Measurements from ENCODE around the gene COL11A2. TPM values are rescaled to one million over a fixed set of nuclear protein-coding genes. Genes with fewer than 3 reads are reported as not detected.
A peak's percentile ranks its signal among the peaks of the same experiment; 100 is the strongest.

The COL11A2 gene
- total RNA-seq, 1 experiment from 2014 or later = 3.7 TPM

- DNase-seq (ENCODE audit: low spot score) = peak; percentile 86
- Mint-ChIP-seq H3K4me1 (peaks cover 22% of the 10 kb centered on the region), H3K36me3 (no peaks in the 10 kb centered on the region), H3K27me3 (ENCODE audit: low read depth) (peaks cover 25% of the 10 kb centered on the region), H3K27ac (no peak overlapping the region), H3K9me3 (no peaks in the 10 kb centered on the region), H3K4me3 (peak overlapping the region; percentile 86)
- ChIA-PET CTCF (interaction anchor here (0.6 to 7.1 kb wide), 46 partner anchors 8 to 368 kb away, joined by 3 to 55 read pairs (median 4); partner anchors contain the start of genes B3GALT4, HSD17B8, PSMB9 and TAP1), POLR2A (interaction anchor here (1.7 kb wide), 1 partner anchor 138 kb away, joined by 3 read pairs; no protein-coding TSS in a partner anchor)
- TF ChIP-seq HMGXB4 (CRISPR knock-in tag; IDR thresholded peaks at IDR 0.05) = peak; percentile 93
- peak; percentile 36; the same call in 1 of the 2 replicates for TF ChIP-seq ETV6 (CRISPR knock-in tag; IDR thresholded peaks at IDR 0.05)
- TF ChIP-seq CTCF (IDR thresholded peaks at IDR 0.05) = peak; percentile 86
- TF ChIP-seq JUN (CRISPR knock-in tag; IDR thresholded peaks at IDR 0.05) = no peak
- TF ChIP-seq SP1 (CRISPR knock-in tag; conservative IDR thresholded peaks at IDR 0.05) = 0 out of 2 replicates have a peak, but pooled peaks have one; percentile 46
- 0 out of 2 replicates have a peak, but pooled peaks have one; percentile 22 for TF ChIP-seq FOXK1 (CRISPR knock-in tag; IDR thresholded peaks at IDR 0.05)
- ATAC-seq = peak; percentile 83
Observed at GRCh38 chr6:33161354-33162331, 30.6 kb downstream of the COL11A2 start.

DNA sequence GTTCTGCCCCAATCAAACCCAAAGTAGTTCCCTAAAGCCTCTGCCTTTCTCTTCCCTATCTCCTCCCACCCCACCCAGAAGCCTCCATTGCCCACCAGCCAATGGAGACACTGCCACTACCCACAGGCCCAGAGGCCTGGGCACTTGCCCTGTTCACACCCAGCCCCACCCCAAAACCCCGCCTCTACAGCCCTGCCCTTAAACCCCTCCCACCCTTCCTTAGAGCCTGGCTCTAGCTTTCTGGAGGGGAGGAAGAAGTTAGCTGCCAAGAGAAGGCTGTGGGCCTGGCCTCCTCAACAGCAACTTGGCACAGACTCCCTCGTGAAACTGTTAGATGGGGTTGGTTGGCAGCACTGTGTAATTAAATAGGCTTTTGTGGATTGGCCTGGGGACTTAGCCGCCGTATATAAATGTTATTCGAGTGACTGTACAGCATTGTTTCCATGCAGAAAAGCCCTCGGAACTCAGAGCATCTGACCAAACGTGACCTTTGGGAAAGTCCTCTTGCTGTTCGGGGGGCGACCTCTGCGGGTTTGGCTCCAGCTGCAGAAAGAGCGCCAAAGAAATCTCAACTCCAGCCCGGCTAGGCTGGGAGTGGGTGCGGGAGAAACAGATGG lies 31.4 kb downstream of the COL11A2 start:
- Mint-ChIP-seq H3K36me3 (no peaks in the 10 kb centered on the region), H3K4me3 (peak overlapping the region; percentile 86), H3K27ac (no peak overlapping the region), H3K27me3 (ENCODE audit: low read depth) (peaks cover 25% of the 10 kb centered on the region), H3K4me1 (peaks cover 22% of the 10 kb centered on the region), H3K9me3 (no peaks in the 10 kb centered on the region)
- ATAC-seq (peak; percentile 72), DNase-seq (ENCODE audit: low spot score) (peak; percentile 40)
- CTCF ChIA-PET = interaction anchor here (0.6 to 7.1 kb wide), 31 partner anchors 7 to 293 kb away, joined by 3 to 55 read pairs (median 5); partner anchors contain the start of gene B3GALT4
- POLR2A ChIA-PET = no interaction called here
- no peak for TF ChIP-seq NFE2L1 (CRISPR knock-in tag; IDR thresholded peaks at IDR 0.05)
- no peak for TF ChIP-seq SOX15 (CRISPR knock-in tag; IDR thresholded peaks at IDR 0.05)
- TF ChIP-seq, protein P1, sequence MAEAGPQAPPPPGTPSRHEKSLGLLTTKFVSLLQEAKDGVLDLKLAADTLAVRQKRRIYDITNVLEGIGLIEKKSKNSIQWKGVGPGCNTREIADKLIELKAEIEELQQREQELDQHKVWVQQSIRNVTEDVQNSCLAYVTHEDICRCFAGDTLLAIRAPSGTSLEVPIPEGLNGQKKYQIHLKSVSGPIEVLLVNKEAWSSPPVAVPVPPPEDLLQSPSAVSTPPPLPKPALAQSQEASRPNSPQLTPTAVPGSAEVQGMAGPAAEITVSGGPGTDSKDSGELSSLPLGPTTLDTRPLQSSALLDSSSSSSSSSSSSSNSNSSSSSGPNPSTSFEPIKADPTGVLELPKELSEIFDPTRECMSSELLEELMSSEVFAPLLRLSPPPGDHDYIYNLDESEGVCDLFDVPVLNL (CRISPR knock-in tag; IDR thresholded peaks at IDR 0.05; ENCODE audit: borderline replicate concordance, low read depth) = no peak
- TF ChIP-seq E2F1 (CRISPR knock-in tag; IDR thresholded peaks at IDR 0.05) = no peak
- no peak for TF ChIP-seq ELF4 (CRISPR knock-in tag; IDR thresholded peaks at IDR 0.05; ENCODE audit: low read depth)
- TF ChIP-seq CREM (CRISPR knock-in tag; IDR thresholded peaks at IDR 0.05) = no peak
- TF ChIP-seq ZNF219 (CRISPR knock-in tag; IDR thresholded peaks at IDR 0.05; ENCODE audit: borderline replicate concordance) = no peak
- no peak for TF ChIP-seq JUN (CRISPR knock-in tag; IDR thresholded peaks at IDR 0.05)
- TF ChIP-seq MXD4 (CRISPR knock-in tag; IDR thresholded peaks at IDR 0.05; ENCODE audit: borderline replicate concordance) = no peak
- TF ChIP-seq ZBTB21 (CRISPR knock-in tag; IDR thresholded peaks at IDR 0.05; ENCODE audit: borderline replicate concordance) = no peak
- no peak for TF ChIP-seq ETV6 (CRISPR knock-in tag; IDR thresholded peaks at IDR 0.05)
- TF ChIP-seq, protein P2, sequence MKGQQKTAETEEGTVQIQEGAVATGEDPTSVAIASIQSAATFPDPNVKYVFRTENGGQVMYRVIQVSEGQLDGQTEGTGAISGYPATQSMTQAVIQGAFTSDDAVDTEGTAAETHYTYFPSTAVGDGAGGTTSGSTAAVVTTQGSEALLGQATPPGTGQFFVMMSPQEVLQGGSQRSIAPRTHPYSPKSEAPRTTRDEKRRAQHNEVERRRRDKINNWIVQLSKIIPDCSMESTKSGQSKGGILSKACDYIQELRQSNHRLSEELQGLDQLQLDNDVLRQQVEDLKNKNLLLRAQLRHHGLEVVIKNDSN (CRISPR knock-in tag; IDR thresholded peaks at IDR 0.05) = no peak
- no peak for TF ChIP-seq GTF2I (CRISPR knock-in tag; conservative IDR thresholded peaks at IDR 0.05)
- no peak for TF ChIP-seq GABPB1 (CRISPR knock-in tag; IDR thresholded peaks at IDR 0.05)
- TF ChIP-seq RORB (CRISPR knock-in tag; IDR thresholded peaks at IDR 0.05) = no peak
- TF ChIP-seq, protein P3, sequence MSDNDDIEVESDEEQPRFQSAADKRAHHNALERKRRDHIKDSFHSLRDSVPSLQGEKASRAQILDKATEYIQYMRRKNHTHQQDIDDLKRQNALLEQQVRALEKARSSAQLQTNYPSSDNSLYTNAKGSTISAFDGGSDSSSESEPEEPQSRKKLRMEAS (CRISPR knock-in tag; IDR thresholded peaks at IDR 0.05) = no peak
- TF ChIP-seq ATF2 (CRISPR knock-in tag; IDR thresholded peaks at IDR 0.05; ENCODE audit: borderline replicate concordance, low read depth) = no peak
- no peak for TF ChIP-seq IRF2 (CRISPR knock-in tag; IDR thresholded peaks at IDR 0.05; ENCODE audit: borderline replicate concordance, low read depth)
- TF ChIP-seq ERG (CRISPR knock-in tag; IDR thresholded peaks at IDR 0.05) = no peak
